Measurements from ENCODE around the gene SERINC2. TPM values are rescaled to one million over a fixed set of nuclear protein-coding genes. Genes with fewer than 3 reads are reported as not detected.

Gene SERINC2
- total RNA-seq, 2 donors from 2014 or later: 0.70 to 3.8 TPM

GRCh38 chr1:31370565-31370964, 42.4 kb upstream of the SERINC2 start:
- no peak for DNase-seq (ENCODE audit: low spot score)
- Histone ChIP-seq H3K27ac (peak overlapping the region; percentile 89 to 93), H3K36me3 (peaks cover 66% of the 10 kb centered on the region), H3K9me3 (no peaks in the 10 kb centered on the region), H3K4me1 (peaks cover 0 to 41% of the 10 kb centered on the region in 2 donors), H3K27me3 (no peaks in the 10 kb centered on the region), H3K4me3 (peak overlapping the region; percentile 58 to 59)
- TF ChIP-seq, protein P1, sequence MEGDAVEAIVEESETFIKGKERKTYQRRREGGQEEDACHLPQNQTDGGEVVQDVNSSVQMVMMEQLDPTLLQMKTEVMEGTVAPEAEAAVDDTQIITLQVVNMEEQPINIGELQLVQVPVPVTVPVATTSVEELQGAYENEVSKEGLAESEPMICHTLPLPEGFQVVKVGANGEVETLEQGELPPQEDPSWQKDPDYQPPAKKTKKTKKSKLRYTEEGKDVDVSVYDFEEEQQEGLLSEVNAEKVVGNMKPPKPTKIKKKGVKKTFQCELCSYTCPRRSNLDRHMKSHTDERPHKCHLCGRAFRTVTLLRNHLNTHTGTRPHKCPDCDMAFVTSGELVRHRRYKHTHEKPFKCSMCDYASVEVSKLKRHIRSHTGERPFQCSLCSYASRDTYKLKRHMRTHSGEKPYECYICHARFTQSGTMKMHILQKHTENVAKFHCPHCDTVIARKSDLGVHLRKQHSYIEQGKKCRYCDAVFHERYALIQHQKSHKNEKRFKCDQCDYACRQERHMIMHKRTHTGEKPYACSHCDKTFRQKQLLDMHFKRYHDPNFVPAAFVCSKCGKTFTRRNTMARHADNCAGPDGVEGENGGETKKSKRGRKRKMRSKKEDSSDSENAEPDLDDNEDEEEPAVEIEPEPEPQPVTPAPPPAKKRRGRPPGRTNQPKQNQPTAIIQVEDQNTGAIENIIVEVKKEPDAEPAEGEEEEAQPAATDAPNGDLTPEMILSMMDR (IDR thresholded peaks at IDR 0.05): no peak

- peak overlapping the region; percentile 58 to 59 for H3K4me3 ChIP-seq
- peaks cover 58% of the 10 kb centered on the region for H3K36me3 ChIP-seq
- peak overlapping the region; percentile 89 to 93 for H3K27ac ChIP-seq
- TF ChIP-seq, protein P1 (IDR thresholded peaks at IDR 0.05): no peak
- H3K4me1 ChIP-seq: peaks cover 0 to 41% of the 10 kb centered on the region in 2 donors
- no peaks in the 10 kb centered on the region for H3K9me3 ChIP-seq
- H3K27me3 ChIP-seq: no peaks in the 10 kb centered on the region
- DNase-seq (ENCODE audit: low spot score): no peak
Observed at GRCh38 chr1:31371121-31371959, 41.7 kb upstream of the SERINC2 start.

GRCh38 chr1:31372051-31372450, 41.0 kb upstream of the SERINC2 start:
- Histone ChIP-seq H3K27ac (peak overlapping the region; percentile 89 to 93), H3K27me3 (no peaks in the 10 kb centered on the region), H3K36me3 (peaks cover 51% of the 10 kb centered on the region), H3K4me3 (peak overlapping the region; percentile 58 to 59), H3K9me3 (no peaks in the 10 kb centered on the region), H3K4me1 (peaks cover 0 to 41% of the 10 kb centered on the region in 2 donors)
- no peak for DNase-seq (ENCODE audit: low spot score)
- TF ChIP-seq, protein P1 (IDR thresholded peaks at IDR 0.05): no peak

DNA sequence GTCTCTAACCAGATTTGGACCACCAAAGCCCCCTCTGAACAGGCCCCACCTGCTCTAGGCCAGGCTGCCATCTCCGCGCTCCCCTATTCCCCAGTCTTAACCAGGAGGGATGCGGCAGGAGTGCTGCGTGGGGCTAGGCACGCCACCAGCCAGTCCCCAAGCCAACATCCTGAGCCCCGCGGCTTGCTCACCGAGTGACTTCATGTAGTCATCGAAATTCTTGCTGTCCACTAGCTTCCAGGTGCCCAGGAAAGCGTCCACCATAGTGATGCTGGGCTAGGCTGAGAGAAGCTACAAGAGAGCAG, 40.3 kb upstream of the SERINC2 start:
- H3K36me3 ChIP-seq: peaks cover 44% of the 10 kb centered on the region
- no peaks in the 10 kb centered on the region for H3K27me3 ChIP-seq
- no peaks in the 10 kb centered on the region for H3K9me3 ChIP-seq
- peak overlapping the region; percentile 58 to 59 for H3K4me3 ChIP-seq
- H3K27ac ChIP-seq: peak overlapping the region; percentile 89 to 93
- H3K4me1 ChIP-seq: peaks cover 0 to 37% of the 10 kb centered on the region in 2 donors
- TF ChIP-seq, protein P1 (IDR thresholded peaks at IDR 0.05): no peak
- no peak for DNase-seq (ENCODE audit: low spot score)

GRCh38 chr1:31373056-31373896, 39.7 kb upstream of the SERINC2 start, which contains the start of gene FABP3:
TSS of gene FABP3 (minus strand) at chr1:31373076. CDS start at chr1:31373014, 62 bp downstream.
- Histone ChIP-seq H3K4me1 (peaks cover 0 to 32% of the 10 kb centered on the region in 2 donors), H3K27ac (peak within 1 kb of the TSS; percentile 89 to 93), H3K9me3 (no peaks in the 10 kb centered on the region), H3K4me3 (peak within 1 kb of the TSS; percentile 58 to 59), H3K27me3 (no peaks in the 10 kb centered on the region), H3K36me3 (peaks cover 39% of the 10 kb centered on the region)
- peak; percentile 91 for DNase-seq (ENCODE audit: low spot score)
- TF ChIP-seq, protein P1 (IDR thresholded peaks at IDR 0.05): no peak

Data from right atrium auricular region (tissue), 2 donors.